ENCODE data around the gene CAMK1.

Gene CAMK1

GRCh38 chr3:9806137-9806536, 36.4 kb upstream of the CAMK1 start:
- no peak overlapping the region for H3K4me3 ChIP-seq (ENCODE audit: low read depth, low read length)
- no peak for TF ChIP-seq CTCF (IDR thresholded peaks at IDR 0.05; ENCODE audit: borderline replicate concordance, insufficient read depth, low read depth, low read length)

GRCh38 chr3:9804996-9805395, 35.2 kb upstream of the CAMK1 start:
- TF ChIP-seq CTCF (IDR thresholded peaks at IDR 0.05; ENCODE audit: borderline replicate concordance, insufficient read depth, low read depth, low read length): no peak

GRCh38 chr3:9803494-9803893, 33.7 kb upstream of the CAMK1 start:
- no peak for TF ChIP-seq CTCF (IDR thresholded peaks at IDR 0.05; ENCODE audit: borderline replicate concordance, insufficient read depth, low read depth, low read length)
- no peak overlapping the region for H3K4me3 ChIP-seq (ENCODE audit: low read depth, low read length)

More at GRCh38 chr3:9804996-9805395, 35.2 kb upstream of the CAMK1 start:
- H3K4me3 ChIP-seq (ENCODE audit: low read depth, low read length): no peak overlapping the region

GRCh38 chr3:9800529-9800928, 30.8 kb upstream of the CAMK1 start:
- peak; percentile 23; the same call in 1 of the 2 replicates for TF ChIP-seq CTCF (IDR thresholded peaks at IDR 0.05; ENCODE audit: borderline replicate concordance, insufficient read depth, low read depth, low read length)
- no peak overlapping the region for H3K4me3 ChIP-seq (ENCODE audit: low read depth, low read length)

- TF ChIP-seq CTCF (IDR thresholded peaks at IDR 0.05; ENCODE audit: borderline replicate concordance, insufficient read depth, low read depth, low read length): no peak
- H3K4me3 ChIP-seq (ENCODE audit: low read depth, low read length): no peak overlapping the region
These were observed 27.6 kb upstream of the CAMK1 start for GRCh38 chr3:9797196-9797945.

GRCh38 chr3:9795207-9795606, 25.5 kb upstream of the CAMK1 start:
- H3K4me3 ChIP-seq (ENCODE audit: low read depth, low read length): no peak overlapping the region
- no peak for TF ChIP-seq CTCF (IDR thresholded peaks at IDR 0.05; ENCODE audit: borderline replicate concordance, insufficient read depth, low read depth, low read length)

- TF ChIP-seq CTCF (IDR thresholded peaks at IDR 0.05; ENCODE audit: borderline replicate concordance, insufficient read depth, low read depth, low read length): no peak
- no peak overlapping the region for H3K4me3 ChIP-seq (ENCODE audit: low read depth, low read length)
These were observed 24.7 kb upstream of the CAMK1 start for GRCh38 chr3:9794400-9794799.

Data from GM12875 (cell line).